ENCODE data around the gene ADAMTS13. TPM values are rescaled to one million over a fixed set of nuclear protein-coding genes. Genes with fewer than 3 reads are reported as not detected.

Gene ADAMTS13
- total RNA-seq, 1 donor from 2014 or later = 12.9 TPM

- no peak for TF ChIP-seq CTCF (conservative IDR thresholded peaks at IDR 0.05)
- no peaks in the 10 kb centered on the region for H3K27me3 Mint-ChIP-seq
- H3K4me1 Mint-ChIP-seq (ENCODE audit: unreplicated experiment) = peaks cover 10% of the 10 kb centered on the region
- no peaks in the 10 kb centered on the region for H3K36me3 Mint-ChIP-seq
- H3K4me3 Mint-ChIP-seq = no peak overlapping the region
- no peak overlapping the region for H3K27ac Mint-ChIP-seq
- no peak for DNase-seq (ENCODE audit: extremely low spot score, unreplicated experiment)
- no peaks in the 10 kb centered on the region for H3K9me3 Mint-ChIP-seq
Measured at GRCh38 chr9:133456409-133456808, 34.2 kb downstream of the ADAMTS13 start.

- no peaks in the 10 kb centered on the region for H3K27me3 Mint-ChIP-seq
- H3K4me3 Mint-ChIP-seq = no peak overlapping the region
- peaks cover 14% of the 10 kb centered on the region for H3K4me1 Mint-ChIP-seq (ENCODE audit: unreplicated experiment)
- H3K9me3 Mint-ChIP-seq = no peaks in the 10 kb centered on the region
- no peak for DNase-seq (ENCODE audit: extremely low spot score, unreplicated experiment)
- no peak for TF ChIP-seq CTCF (conservative IDR thresholded peaks at IDR 0.05)
- H3K36me3 Mint-ChIP-seq = no peaks in the 10 kb centered on the region
- H3K27ac Mint-ChIP-seq = no peak overlapping the region
Measured at GRCh38 chr9:133457233-133457632, 35.1 kb downstream of the ADAMTS13 start.

- DNase-seq (ENCODE audit: extremely low spot score, unreplicated experiment) = no peak
- no peaks in the 10 kb centered on the region for H3K36me3 Mint-ChIP-seq
- H3K27me3 Mint-ChIP-seq = no peaks in the 10 kb centered on the region
- H3K9me3 Mint-ChIP-seq = no peaks in the 10 kb centered on the region
- no peak for TF ChIP-seq CTCF (conservative IDR thresholded peaks at IDR 0.05)
- no peak overlapping the region for H3K27ac Mint-ChIP-seq
- H3K4me3 Mint-ChIP-seq = no peak overlapping the region
- H3K4me1 Mint-ChIP-seq (ENCODE audit: unreplicated experiment) = peaks cover 14% of the 10 kb centered on the region
Measured at GRCh38 chr9:133457748-133458147, 35.6 kb downstream of the ADAMTS13 start.

GRCh38 chr9:133458643-133459312 is 36.6 kb downstream of the ADAMTS13 start:
- Mint-ChIP-seq H3K9me3 (no peaks in the 10 kb centered on the region), H3K27ac (peak overlapping the region; percentile 91), H3K4me3 (peak overlapping the region; percentile 92), H3K36me3 (no peaks in the 10 kb centered on the region), H3K4me1 (ENCODE audit: unreplicated experiment) (peaks cover 12% of the 10 kb centered on the region), H3K27me3 (no peaks in the 10 kb centered on the region)
- no peak for DNase-seq (ENCODE audit: extremely low spot score, unreplicated experiment)
- no peak for TF ChIP-seq CTCF (conservative IDR thresholded peaks at IDR 0.05)

GRCh38 chr9:133459476-133460404 is 37.6 kb downstream of the ADAMTS13 start, which contains the start of gene CACFD1:
Gene CACFD1, plus strand, starts transcription at chr9:133459978. Its CDS starts 89 bp downstream, at chr9:133460067.
- Mint-ChIP-seq H3K4me3 (peak within 1 kb of the TSS; percentile 92), H3K36me3 (no peaks in the 10 kb centered on the region), H3K27ac (peak within 1 kb of the TSS; percentile 92), H3K9me3 (no peaks in the 10 kb centered on the region), H3K27me3 (no peaks in the 10 kb centered on the region), H3K4me1 (ENCODE audit: unreplicated experiment) (peaks cover 9% of the 10 kb centered on the region)
- TF ChIP-seq CTCF (conservative IDR thresholded peaks at IDR 0.05) = no peak
- peak; percentile 96 for DNase-seq (ENCODE audit: extremely low spot score, unreplicated experiment)

Data from type B pancreatic cell (in vitro differentiated cells).